Fibroblast of lung (primary cell): ENCODE data around the gene PAX3. TPM values are rescaled to one million over a fixed set of nuclear protein-coding genes. Genes with fewer than 3 reads are reported as not detected.

ENCODE experiments used
- DNase-seq, 2 donors: peaks; one replicate each; pipeline versions ENCODE4 v3.0.0 to v3.0.0-alpha.2; 2010; ENCODE audit warnings: low read depth in 2 of 2
- H2AFZ ChIP-seq: 2 replicates; pipeline ENCODE4 v1.5.1; 2012; ENCODE audit warnings: low read length, control low read depth, inconsistent platforms
- H3K27ac ChIP-seq: 2 replicates; pipeline ENCODE4 v1.5.1; 2011; ENCODE audit warnings: low read length, control low read depth; ENCODE audit not compliant: insufficient read depth
- H3K27me3 ChIP-seq: 2 replicates; pipeline ENCODE4 v1.5.1; 2011; ENCODE audit warnings: mild to moderate bottlenecking, low read length; ENCODE audit not compliant: control insufficient read depth, insufficient read depth
- H3K36me3 ChIP-seq: 2 replicates; pipeline ENCODE4 v1.5.1; 2011; ENCODE audit warnings: low read length; ENCODE audit not compliant: control insufficient read depth, insufficient read depth
- H3K4me1 ChIP-seq: 2 replicates; pipeline ENCODE4 v1.5.1; 2011; ENCODE audit warnings: low read length; ENCODE audit not compliant: control insufficient read depth, insufficient read depth; ENCODE audit errors: extremely low read depth
- H3K4me2 ChIP-seq: 2 replicates; pipeline ENCODE4 v1.5.1; 2011; ENCODE audit warnings: low read length, control low read depth; ENCODE audit not compliant: insufficient read depth; ENCODE audit errors: extremely low read depth
- H3K4me3 ChIP-seq, 4 experiments: fragments of 200-600 bp in 1 of 4; sonication (generic) in 1 of 4; replicated peaks in 1 of 4; 2 replicates each; pipeline ENCODE4 v1.5.1; 2011 to 2016; ENCODE audit warnings: low read length in 4 of 4, low read depth in 3 of 4, mild to moderate bottlenecking in 3 of 4, control low read depth in 2 of 4, inconsistent platforms in 1 of 4, mixed read lengths in 1 of 4; ENCODE audit not compliant: insufficient read depth in 1 of 4; ENCODE audit errors: control extremely low read depth in 1 of 4
- H3K79me2 ChIP-seq: 2 replicates; pipeline ENCODE4 v1.5.1; 2012; ENCODE audit warnings: mild to moderate bottlenecking, low read length, inconsistent platforms; ENCODE audit not compliant: control insufficient read depth, insufficient read depth
- H3K9ac ChIP-seq: 2 replicates; pipeline ENCODE4 v1.5.1; 2011; ENCODE audit warnings: mild to moderate bottlenecking, low read length, control low read depth; ENCODE audit not compliant: insufficient read depth
- H3K9me3 ChIP-seq: 2 replicates; pipeline ENCODE4 v1.5.1; 2012; ENCODE audit warnings: low read depth, low read length; ENCODE audit not compliant: control insufficient read depth, insufficient read depth
- H4K20me1 ChIP-seq: 2 replicates; pipeline ENCODE4 v1.5.1; 2011; ENCODE audit warnings: low read length; ENCODE audit not compliant: control insufficient read depth, insufficient read depth; ENCODE audit errors: extremely low read depth
- EZH2 ChIP-seq: IDR thresholded peaks from 2 replicates; pipeline ENCODE4 v1.5.1; 2012; ENCODE audit warnings: low read length, control low read depth, mild to moderate bottlenecking; ENCODE audit errors: missing control alignments
- polyA plus RNA-seq, 2 donors: library from polyadenylated mRNA; depleted of rRNA in 1 of 2; stranded (reverse) in 1 of 2; unstranded in 1 of 2; fragments of >200 nt; gene quantifications; 2 replicates each; pipeline ENCODE4 v1.2.1, GENCODE V29; 2011 to 2012; ENCODE audit warnings: missing spikeins in 1 of 2
- total RNA-seq: library from RNA; depleted of rRNA; stranded (reverse); fragments of >200 nt; gene quantifications from 2 replicates; pipeline ENCODE4 v1.2.1, GENCODE V29; 2014
- TF ChIP-seq, protein P1 (sequence below), 2 donors: IDR thresholded peaks in 1 of 2; conservative IDR thresholded peaks in 1 of 2; 1 replicate in 1 of 2; 2 replicates in 1 of 2; pipeline ENCODE4 v1.5.1; 2011 to 2012; ENCODE audit warnings: low read length in 2 of 2, control low read depth in 1 of 2, inconsistent platforms in 1 of 2, low read depth in 1 of 2, mild to moderate bottlenecking in 1 of 2

PAX3 gene
- total and polyA plus RNA-seq, 2 donors (not counting 1 experiment from before 2014, with no cell fraction given) = not detected

GRCh38 chr2:222257645-222258044 lies 41.2 kb downstream of the PAX3 start:
- Histone ChIP-seq H2AFZ (no peak overlapping the region), H3K4me2 (no peak overlapping the region), H3K9ac (no peak overlapping the region), H3K36me3 (no peaks in the 10 kb centered on the region), H3K79me2 (no peaks in the 10 kb centered on the region), H3K4me3 (no peak overlapping the region), H3K4me1 (no peaks in the 10 kb centered on the region), H3K27ac (no peak overlapping the region), H3K9me3 (no peaks in the 10 kb centered on the region), H4K20me1 (no peaks in the 10 kb centered on the region), H3K27me3 (no peaks in the 10 kb centered on the region)
- TF ChIP-seq, protein P1, sequence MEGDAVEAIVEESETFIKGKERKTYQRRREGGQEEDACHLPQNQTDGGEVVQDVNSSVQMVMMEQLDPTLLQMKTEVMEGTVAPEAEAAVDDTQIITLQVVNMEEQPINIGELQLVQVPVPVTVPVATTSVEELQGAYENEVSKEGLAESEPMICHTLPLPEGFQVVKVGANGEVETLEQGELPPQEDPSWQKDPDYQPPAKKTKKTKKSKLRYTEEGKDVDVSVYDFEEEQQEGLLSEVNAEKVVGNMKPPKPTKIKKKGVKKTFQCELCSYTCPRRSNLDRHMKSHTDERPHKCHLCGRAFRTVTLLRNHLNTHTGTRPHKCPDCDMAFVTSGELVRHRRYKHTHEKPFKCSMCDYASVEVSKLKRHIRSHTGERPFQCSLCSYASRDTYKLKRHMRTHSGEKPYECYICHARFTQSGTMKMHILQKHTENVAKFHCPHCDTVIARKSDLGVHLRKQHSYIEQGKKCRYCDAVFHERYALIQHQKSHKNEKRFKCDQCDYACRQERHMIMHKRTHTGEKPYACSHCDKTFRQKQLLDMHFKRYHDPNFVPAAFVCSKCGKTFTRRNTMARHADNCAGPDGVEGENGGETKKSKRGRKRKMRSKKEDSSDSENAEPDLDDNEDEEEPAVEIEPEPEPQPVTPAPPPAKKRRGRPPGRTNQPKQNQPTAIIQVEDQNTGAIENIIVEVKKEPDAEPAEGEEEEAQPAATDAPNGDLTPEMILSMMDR (conservative IDR thresholded peaks at IDR 0.05 in 1 of 2, IDR thresholded peaks at IDR 0.05 in 1 of 2; ENCODE audit: low read depth in 1 of 2, low read length in 2 of 2) = no peak
- TF ChIP-seq EZH2 = no peak
- DNase-seq = no peak

DNA sequence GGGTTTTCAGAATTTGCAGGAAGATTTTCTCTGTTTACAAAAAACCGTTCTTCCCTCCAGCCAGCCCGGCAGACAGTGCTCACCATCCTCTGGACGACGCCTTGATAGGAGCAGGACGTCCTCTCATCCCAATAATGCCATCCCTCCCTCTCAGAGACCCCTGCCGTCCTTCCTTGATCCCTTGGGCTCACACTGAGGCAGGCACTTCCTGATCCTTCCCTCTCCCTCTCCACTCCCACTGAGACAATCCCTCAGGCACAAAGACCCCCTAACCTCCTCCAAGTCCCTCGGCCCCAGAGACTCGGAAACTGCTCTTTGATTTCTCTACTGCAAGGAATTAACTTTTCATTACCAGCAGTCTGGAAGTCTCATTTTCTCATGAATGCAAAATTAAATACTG lies 42.5 kb downstream of the PAX3 start:
- no peak overlapping the region for H2AFZ ChIP-seq
- H4K20me1 ChIP-seq = no peaks in the 10 kb centered on the region
- TF ChIP-seq, protein P1 (conservative IDR thresholded peaks at IDR 0.05 in 1 of 2, IDR thresholded peaks at IDR 0.05 in 1 of 2; ENCODE audit: low read depth in 1 of 2, low read length in 2 of 2) = no peak
- TF ChIP-seq EZH2 = no peak
- no peaks in the 10 kb centered on the region for H3K9me3 ChIP-seq
- H3K4me2 ChIP-seq = no peak overlapping the region
- no peak overlapping the region for H3K27ac ChIP-seq
- no peak overlapping the region for H3K4me3 ChIP-seq
- no peaks in the 10 kb centered on the region for H3K79me2 ChIP-seq
- no peaks in the 10 kb centered on the region for H3K27me3 ChIP-seq
- no peaks in the 10 kb centered on the region for H3K36me3 ChIP-seq
- DNase-seq = no peak
- no peaks in the 10 kb centered on the region for H3K4me1 ChIP-seq
- H3K9ac ChIP-seq = no peak overlapping the region

DNA sequence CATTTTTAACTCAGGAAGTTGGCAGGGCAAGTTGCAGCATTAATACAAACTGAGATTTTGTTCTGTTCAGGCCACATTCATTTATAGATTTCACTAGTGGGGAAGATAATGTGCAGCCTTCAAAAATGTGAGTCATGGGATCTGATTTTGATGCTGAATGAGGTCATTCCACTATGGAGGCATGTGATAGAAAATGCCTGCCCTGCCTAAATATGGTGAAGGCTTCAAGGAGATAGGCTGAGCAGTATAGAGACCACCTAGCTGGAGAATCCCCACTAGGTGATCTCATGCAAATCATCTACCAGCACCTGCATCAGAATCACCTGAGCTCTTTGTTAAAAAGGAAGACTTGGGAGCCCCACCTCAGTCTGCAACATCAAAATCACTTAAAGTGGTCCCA lies 43.7 kb downstream of the PAX3 start:
- no peak for DNase-seq
- H3K4me1 ChIP-seq = no peaks in the 10 kb centered on the region
- TF ChIP-seq, protein P1 (conservative IDR thresholded peaks at IDR 0.05 in 1 of 2, IDR thresholded peaks at IDR 0.05 in 1 of 2; ENCODE audit: low read depth in 1 of 2, low read length in 2 of 2) = no peak
- no peak for TF ChIP-seq EZH2

More for the DNA sequence above, 43.7 kb downstream of the PAX3 start:
- H3K27me3 ChIP-seq = no peaks in the 10 kb centered on the region
- H4K20me1 ChIP-seq = no peaks in the 10 kb centered on the region
- H3K79me2 ChIP-seq = no peaks in the 10 kb centered on the region
- no peak overlapping the region for H2AFZ ChIP-seq
- H3K27ac ChIP-seq = no peak overlapping the region
- H3K4me2 ChIP-seq = no peak overlapping the region
- H3K9ac ChIP-seq = no peak overlapping the region
- no peak overlapping the region for H3K4me3 ChIP-seq
- no peaks in the 10 kb centered on the region for H3K9me3 ChIP-seq
- no peaks in the 10 kb centered on the region for H3K36me3 ChIP-seq
